ENCODE data around the gene TMEM125.

DNA sequence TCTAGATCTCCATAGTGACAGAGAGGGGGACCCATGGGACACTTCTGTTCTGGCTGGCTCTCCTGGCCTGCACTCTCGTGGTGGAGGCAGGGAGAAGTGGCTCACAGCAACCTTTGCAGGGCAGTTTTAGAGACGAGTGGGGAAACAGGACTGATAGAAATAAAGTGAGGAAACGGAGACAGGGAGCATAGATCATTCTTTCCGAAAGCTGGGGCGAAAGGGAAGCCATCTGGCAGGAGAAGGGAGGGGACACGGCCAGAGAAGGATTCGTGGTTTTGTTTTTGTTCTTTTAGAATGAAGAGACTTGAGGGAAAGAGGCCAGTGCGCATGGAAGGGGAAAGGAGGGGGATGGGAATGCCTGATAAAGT lies 34.5 kb downstream of the TMEM125 start:
- TF ChIP-seq, protein P1, sequence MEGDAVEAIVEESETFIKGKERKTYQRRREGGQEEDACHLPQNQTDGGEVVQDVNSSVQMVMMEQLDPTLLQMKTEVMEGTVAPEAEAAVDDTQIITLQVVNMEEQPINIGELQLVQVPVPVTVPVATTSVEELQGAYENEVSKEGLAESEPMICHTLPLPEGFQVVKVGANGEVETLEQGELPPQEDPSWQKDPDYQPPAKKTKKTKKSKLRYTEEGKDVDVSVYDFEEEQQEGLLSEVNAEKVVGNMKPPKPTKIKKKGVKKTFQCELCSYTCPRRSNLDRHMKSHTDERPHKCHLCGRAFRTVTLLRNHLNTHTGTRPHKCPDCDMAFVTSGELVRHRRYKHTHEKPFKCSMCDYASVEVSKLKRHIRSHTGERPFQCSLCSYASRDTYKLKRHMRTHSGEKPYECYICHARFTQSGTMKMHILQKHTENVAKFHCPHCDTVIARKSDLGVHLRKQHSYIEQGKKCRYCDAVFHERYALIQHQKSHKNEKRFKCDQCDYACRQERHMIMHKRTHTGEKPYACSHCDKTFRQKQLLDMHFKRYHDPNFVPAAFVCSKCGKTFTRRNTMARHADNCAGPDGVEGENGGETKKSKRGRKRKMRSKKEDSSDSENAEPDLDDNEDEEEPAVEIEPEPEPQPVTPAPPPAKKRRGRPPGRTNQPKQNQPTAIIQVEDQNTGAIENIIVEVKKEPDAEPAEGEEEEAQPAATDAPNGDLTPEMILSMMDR (conservative IDR thresholded peaks at IDR 0.05; ENCODE audit: low read depth, low read length): no peak
- TF ChIP-seq, protein P2, sequence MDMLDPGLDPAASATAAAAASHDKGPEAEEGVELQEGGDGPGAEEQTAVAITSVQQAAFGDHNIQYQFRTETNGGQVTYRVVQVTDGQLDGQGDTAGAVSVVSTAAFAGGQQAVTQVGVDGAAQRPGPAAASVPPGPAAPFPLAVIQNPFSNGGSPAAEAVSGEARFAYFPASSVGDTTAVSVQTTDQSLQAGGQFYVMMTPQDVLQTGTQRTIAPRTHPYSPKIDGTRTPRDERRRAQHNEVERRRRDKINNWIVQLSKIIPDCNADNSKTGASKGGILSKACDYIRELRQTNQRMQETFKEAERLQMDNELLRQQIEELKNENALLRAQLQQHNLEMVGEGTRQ (IDR thresholded peaks at IDR 0.05; ENCODE audit: low read depth, low read length): no peak
- TF ChIP-seq RAD21 (IDR thresholded peaks at IDR 0.05; ENCODE audit: low read length) (no peak), POLR2A (IDR thresholded peaks at IDR 0.05; ENCODE audit: low read depth, low read length) (no peak), MXI1 (IDR thresholded peaks at IDR 0.05; ENCODE audit: borderline replicate concordance, low read depth, low read length) (no peak), BHLHE40 (IDR thresholded peaks at IDR 0.05; ENCODE audit: low read depth, low read length) (no peak), RCOR1 (IDR thresholded peaks at IDR 0.05; ENCODE audit: insufficient replicate concordance, low read length) (no peak), CEBPB (IDR thresholded peaks at IDR 0.05; ENCODE audit: low read depth, low read length) (no peak)

Measured in IMR-90 (cell line).